ENCODE results near the gene HRH4. TPM values are rescaled to one million over a fixed set of nuclear protein-coding genes. Genes with fewer than 3 reads are reported as not detected.
A peak's percentile ranks its signal among the peaks of the same experiment; 100 is the strongest.

HRH4 gene
- total RNA-seq, 1 donor from 2014 or later = 0.07 TPM

DNA sequence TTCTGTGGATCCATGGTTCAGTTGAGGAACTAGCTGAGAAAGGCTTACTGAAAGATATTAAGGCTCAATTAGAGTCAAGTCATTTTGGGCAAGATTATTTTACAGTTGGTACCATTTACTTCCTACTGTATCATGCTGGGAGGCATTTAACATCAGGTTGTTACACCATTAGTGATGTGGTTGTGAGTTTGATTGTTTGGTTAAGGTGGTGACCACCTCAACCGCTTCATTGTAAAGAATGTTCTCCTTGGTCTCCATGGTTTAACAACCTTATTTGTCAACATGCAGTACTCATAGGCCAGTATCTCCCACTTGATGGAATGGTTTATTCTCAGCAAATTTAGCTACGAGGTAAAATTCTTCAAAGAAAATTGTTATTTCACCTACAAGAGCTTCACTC is 34.1 kb downstream of the HRH4 start:
- H3K27me3 Mint-ChIP-seq (ENCODE audit: low read depth) = no peaks in the 10 kb centered on the region
- peaks cover 4% of the 10 kb centered on the region for H3K9me3 Mint-ChIP-seq
- TF ChIP-seq, protein P1, sequence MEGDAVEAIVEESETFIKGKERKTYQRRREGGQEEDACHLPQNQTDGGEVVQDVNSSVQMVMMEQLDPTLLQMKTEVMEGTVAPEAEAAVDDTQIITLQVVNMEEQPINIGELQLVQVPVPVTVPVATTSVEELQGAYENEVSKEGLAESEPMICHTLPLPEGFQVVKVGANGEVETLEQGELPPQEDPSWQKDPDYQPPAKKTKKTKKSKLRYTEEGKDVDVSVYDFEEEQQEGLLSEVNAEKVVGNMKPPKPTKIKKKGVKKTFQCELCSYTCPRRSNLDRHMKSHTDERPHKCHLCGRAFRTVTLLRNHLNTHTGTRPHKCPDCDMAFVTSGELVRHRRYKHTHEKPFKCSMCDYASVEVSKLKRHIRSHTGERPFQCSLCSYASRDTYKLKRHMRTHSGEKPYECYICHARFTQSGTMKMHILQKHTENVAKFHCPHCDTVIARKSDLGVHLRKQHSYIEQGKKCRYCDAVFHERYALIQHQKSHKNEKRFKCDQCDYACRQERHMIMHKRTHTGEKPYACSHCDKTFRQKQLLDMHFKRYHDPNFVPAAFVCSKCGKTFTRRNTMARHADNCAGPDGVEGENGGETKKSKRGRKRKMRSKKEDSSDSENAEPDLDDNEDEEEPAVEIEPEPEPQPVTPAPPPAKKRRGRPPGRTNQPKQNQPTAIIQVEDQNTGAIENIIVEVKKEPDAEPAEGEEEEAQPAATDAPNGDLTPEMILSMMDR (conservative IDR thresholded peaks at IDR 0.05) = no peak
- H3K4me3 Mint-ChIP-seq = no peak overlapping the region
- H3K36me3 Mint-ChIP-seq (ENCODE audit: low read depth) = no peaks in the 10 kb centered on the region
- no peak for DNase-seq (ENCODE audit: low read depth, low spot score)
- H3K27ac Mint-ChIP-seq (ENCODE audit: unreplicated experiment) = no peak overlapping the region
- peaks cover 11% of the 10 kb centered on the region for H3K4me1 Mint-ChIP-seq

DNA sequence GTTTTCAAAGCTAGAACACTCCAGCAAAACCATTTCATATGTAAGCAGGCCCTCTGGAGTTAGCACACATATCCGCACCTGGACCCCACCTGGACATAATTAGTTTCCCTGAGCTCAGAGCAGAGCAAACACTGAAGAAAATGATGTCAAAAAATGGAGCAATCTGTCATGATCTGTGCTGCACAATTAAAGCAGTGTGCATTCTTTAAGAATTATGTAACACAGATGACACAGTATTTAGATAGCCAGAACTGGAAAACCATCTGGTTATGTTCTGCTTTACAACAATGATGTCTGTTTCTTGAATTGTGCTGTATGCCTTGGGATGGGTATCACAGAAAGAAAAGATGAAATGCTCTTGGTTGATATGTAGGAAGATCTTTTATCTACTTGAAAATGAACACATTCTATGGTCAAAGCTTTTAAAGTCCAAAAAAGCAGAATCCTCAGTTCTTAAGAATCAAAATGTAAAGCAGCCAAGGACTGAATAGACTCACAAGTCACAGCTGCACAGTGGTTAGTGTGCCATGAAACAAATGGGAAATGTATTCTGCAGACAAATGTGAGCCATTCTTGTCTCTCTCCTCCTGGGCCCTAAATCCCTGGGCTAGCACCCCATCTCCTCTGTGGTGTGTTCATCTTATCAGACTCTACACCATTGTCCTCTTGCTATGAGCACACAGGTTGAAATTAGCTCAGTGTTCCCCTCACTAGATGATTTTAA is 36.8 kb downstream of the HRH4 start:
- Mint-ChIP-seq H3K27me3 (ENCODE audit: low read depth) (no peaks in the 10 kb centered on the region), H3K9me3 (peaks cover 4% of the 10 kb centered on the region), H3K4me3 (no peak overlapping the region), H3K36me3 (ENCODE audit: low read depth) (no peaks in the 10 kb centered on the region), H3K27ac (ENCODE audit: unreplicated experiment) (peak overlapping the region; percentile 5), H3K4me1 (peaks cover 6% of the 10 kb centered on the region)
- TF ChIP-seq, protein P1 (conservative IDR thresholded peaks at IDR 0.05) = no peak
- no peak for DNase-seq (ENCODE audit: low read depth, low spot score)

DNA sequence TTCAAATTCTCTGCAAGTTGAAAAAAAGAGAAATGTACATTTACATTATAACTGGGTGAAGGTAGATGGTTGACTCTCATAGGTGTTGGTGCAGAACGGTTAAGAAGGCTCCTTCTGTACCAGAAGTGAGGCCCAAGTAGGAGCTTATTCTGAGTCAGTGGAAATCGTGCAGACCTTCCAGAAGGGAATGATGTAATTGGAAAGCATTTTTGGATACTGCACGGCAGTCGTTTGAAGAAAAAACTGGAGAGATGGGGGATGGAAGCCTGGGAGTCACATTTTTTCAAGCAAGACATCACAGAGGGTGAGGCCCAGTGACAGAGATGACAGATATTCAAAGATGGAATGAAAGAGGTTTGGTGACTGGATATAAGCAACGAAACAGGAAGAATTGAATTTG is 39.4 kb downstream of the HRH4 start:
- DNase-seq (ENCODE audit: low read depth, low spot score) = no peak
- Mint-ChIP-seq H3K27me3 (ENCODE audit: low read depth) (no peaks in the 10 kb centered on the region), H3K27ac (ENCODE audit: unreplicated experiment) (no peak overlapping the region), H3K9me3 (no peaks in the 10 kb centered on the region), H3K36me3 (ENCODE audit: low read depth) (no peaks in the 10 kb centered on the region), H3K4me1 (peaks cover 11% of the 10 kb centered on the region), H3K4me3 (no peak overlapping the region)
- TF ChIP-seq, protein P1 (conservative IDR thresholded peaks at IDR 0.05) = no peak

DNA sequence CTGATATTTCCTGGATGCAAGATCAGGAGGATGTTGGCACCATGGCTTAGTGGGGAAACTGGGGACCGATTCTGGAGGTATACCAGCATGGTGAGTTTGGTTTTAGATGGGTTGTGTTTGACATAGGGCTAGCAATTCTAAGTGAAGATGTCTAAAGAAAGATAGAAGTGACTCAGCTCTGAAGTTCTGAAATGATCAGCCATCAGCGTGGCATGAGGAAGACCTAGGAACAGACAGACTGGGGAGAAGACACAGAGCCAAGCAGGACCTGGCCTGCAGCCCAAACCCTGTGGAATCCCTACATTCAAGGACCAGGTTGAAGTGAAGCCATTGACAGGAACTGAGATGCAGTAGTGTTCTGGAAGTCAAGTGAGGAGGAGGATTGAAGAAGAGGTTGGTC is 39.8 kb downstream of the HRH4 start:
- TF ChIP-seq, protein P1 (conservative IDR thresholded peaks at IDR 0.05) = no peak
- no peak for DNase-seq (ENCODE audit: low read depth, low spot score)
- Mint-ChIP-seq H3K9me3 (no peaks in the 10 kb centered on the region), H3K36me3 (ENCODE audit: low read depth) (no peaks in the 10 kb centered on the region), H3K4me1 (peaks cover 11% of the 10 kb centered on the region), H3K27me3 (ENCODE audit: low read depth) (no peaks in the 10 kb centered on the region), H3K4me3 (no peak overlapping the region), H3K27ac (ENCODE audit: unreplicated experiment) (no peak overlapping the region)

DNA sequence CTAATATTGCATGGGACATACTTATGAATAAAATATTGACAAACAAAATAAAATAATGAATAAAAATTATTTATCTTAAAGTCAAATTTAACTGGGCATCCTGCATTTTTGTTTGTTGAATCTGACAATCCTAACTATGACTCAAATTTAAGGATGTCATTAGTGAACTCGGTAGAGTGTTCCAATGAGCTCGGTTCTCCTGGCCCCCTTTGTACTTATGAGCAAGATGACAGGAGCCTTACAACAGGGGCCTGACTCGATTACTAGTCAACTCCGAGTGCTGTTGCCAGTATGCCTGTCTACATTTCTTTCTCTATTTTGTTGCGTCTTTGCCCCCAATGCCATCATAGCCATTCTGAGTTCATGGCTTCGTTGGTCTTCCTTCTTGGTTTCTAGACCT is 40.3 kb downstream of the HRH4 start:
- TF ChIP-seq, protein P1 (conservative IDR thresholded peaks at IDR 0.05) = no peak
- Mint-ChIP-seq H3K4me1 (peaks cover 11% of the 10 kb centered on the region), H3K27me3 (ENCODE audit: low read depth) (no peaks in the 10 kb centered on the region), H3K36me3 (ENCODE audit: low read depth) (no peaks in the 10 kb centered on the region), H3K27ac (ENCODE audit: unreplicated experiment) (no peak overlapping the region), H3K4me3 (no peak overlapping the region), H3K9me3 (no peaks in the 10 kb centered on the region)
- no peak for DNase-seq (ENCODE audit: low read depth, low spot score)

Data from neural crest cell (in vitro differentiated cells).